A549 (cell line): ENCODE measurements around the gene MANSC4. TPM values are rescaled to one million over a fixed set of nuclear protein-coding genes. Genes with fewer than 3 reads are reported as not detected.
A peak's percentile ranks its signal among the peaks of the same experiment; 100 is the strongest.

ENCODE experiments used
- ATAC-seq, 2 experiments: fragments of 200-7000 bp in 1 of 2; fragments of >200 bp in 1 of 2; cut with Nextera tagmentation in 1 of 2; cut with Tn5 transposase in 1 of 2; 3 replicates each; pipeline versions ENCODE4 v1.8.0 to v1.9.1; 2018 to 2020; ENCODE audit warnings: mild to moderate bottlenecking in 1 of 2, moderate library complexity in 1 of 2
- CTCF ChIA-PET: fragments of 300-600 bp; sonication (Branson Sonifier 250); formaldehyde crosslinking; extraction: SDS; loops from one replicate; lab custom pipeline; 2021; ENCODE audit warnings: antibody characterized with exemption, inconsistent platforms; lab: Yijun Ruan, JAX
- POLR2A ChIA-PET: fragments of 350-600 bp; formaldehyde crosslinking; extraction: SDS; loops from one replicate; lab custom pipeline; 2021; ENCODE audit warnings: antibody characterized with exemption, inconsistent platforms; lab: Yijun Ruan, JAX
- DNase-seq, 2 experiments: peaks; one replicate each; pipeline versions ENCODE4 v3.0.0 to v3.0.0-alpha.2; 2011 to 2016; ENCODE audit warnings: low read depth in 1 of 2, low spot score in 1 of 2
- FAIRE-seq: peaks from 2 replicates; lab custom pipeline; 2011; peaks lifted over from hg19 to GRCh38; lab: Jason Lieb, UNC
- H3K27ac ChIP-seq, 2 experiments: fragments of >200 bp; sonication (Bioruptor Twin); formaldehyde crosslinking; 3 replicates each; pipeline ENCODE4 v1.5.1; 2016 to 2017
- H3K4me1 ChIP-seq: fragments of >200 bp; sonication (Bioruptor Twin); formaldehyde crosslinking; 3 replicates; pipeline ENCODE4 v1.6.1; 2016
- H3K4me2 ChIP-seq: fragments of >200 bp; sonication (Bioruptor Twin); formaldehyde crosslinking; 3 replicates; pipeline ENCODE4 v1.6.1; 2016
- H3K4me3 ChIP-seq: fragments of >200 bp; sonication (Bioruptor Twin); formaldehyde crosslinking; 3 replicates; pipeline ENCODE4 v1.5.1; 2016
- H3K9me3 ChIP-seq: fragments of >200 bp; sonication (Bioruptor Twin); formaldehyde crosslinking; 3 replicates; pipeline ENCODE4 v1.6.1; 2016
- E2F6 ChIP-seq: IDR thresholded peaks from 2 replicates; pipeline ENCODE4 v1.6.1; 2012; ENCODE audit warnings: low read depth, borderline replicate concordance
- FOSB ChIP-seq: fragments of 250-450 bp; sonication (Bioruptor Pico); IDR thresholded peaks from 2 replicates; pipeline ENCODE4 v1.5.0; 2020; ENCODE audit warnings: mild to moderate bottlenecking, moderate library complexity
- FOSL2 ChIP-seq, 2 experiments: fragments of 450-650 bp in 1 of 2; fragments of >200 bp in 1 of 2; sonication (Bioruptor Twin) in 1 of 2; formaldehyde crosslinking; IDR thresholded peaks; 2 replicates each; pipeline versions ENCODE4 v1.5.0 to v1.6.1; 2016 to 2020; ENCODE audit warnings: mild to moderate bottlenecking in 1 of 2, moderate library complexity in 1 of 2
- GATA3 ChIP-seq: IDR thresholded peaks from 2 replicates; pipeline ENCODE4 v1.6.1; 2012; ENCODE audit warnings: borderline replicate concordance
- HEYL ChIP-seq: fragments of 250-450 bp; sonication (Bioruptor Pico); IDR thresholded peaks from 2 replicates; pipeline ENCODE4 v1.8.0; 2021; ENCODE audit warnings: mild to moderate bottlenecking, moderate library complexity
- HMGXB4 ChIP-seq: fragments of 250-450 bp; sonication (Bioruptor Pico); IDR thresholded peaks from 2 replicates; pipeline ENCODE4 v1.5.0; 2021; ENCODE audit warnings: mild to moderate bottlenecking, moderate library complexity, borderline replicate concordance
- HOXA7 ChIP-seq: fragments of 250-450 bp; sonication (Bioruptor Pico); IDR thresholded peaks from 2 replicates; pipeline ENCODE4 v1.5.0; 2020; ENCODE audit warnings: mild to moderate bottlenecking, moderate library complexity
- HOXB5 ChIP-seq: fragments of 250-450 bp; sonication (Bioruptor Pico); IDR thresholded peaks from 2 replicates; pipeline ENCODE4 v1.5.0; 2020; ENCODE audit warnings: mild to moderate bottlenecking, moderate library complexity
- KDM1A ChIP-seq: fragments of 200-600 bp; sonication (generic); IDR thresholded peaks from 2 replicates; pipeline ENCODE4 v1.6.1; 2016; ENCODE audit warnings: low read depth, mild to moderate bottlenecking
- MAZ ChIP-seq: fragments of 150-350 bp; IDR thresholded peaks from 2 replicates; pipeline ENCODE4 v1.6.1; 2014; ENCODE audit warnings: antibody characterized with exemption, low read depth, low read length, borderline replicate concordance
- NFE2L2 ChIP-seq: fragments of 150-350 bp; conservative IDR thresholded peaks from 2 replicates; pipeline ENCODE4 v1.6.1; 2014; ENCODE audit warnings: low read length
- PBX3 ChIP-seq: IDR thresholded peaks from 2 replicates; pipeline ENCODE4 v1.6.1; 2012
- REST ChIP-seq: fragments of 200-600 bp; sonication (generic); IDR thresholded peaks from 2 replicates; pipeline ENCODE4 v1.6.1; 2016; ENCODE audit warnings: antibody characterized with exemption, mild to moderate bottlenecking, moderate library complexity
- RFX5 ChIP-seq: fragments of 450-650 bp; IDR thresholded peaks from 2 replicates; pipeline ENCODE4 v1.7.1; 2014; ENCODE audit warnings: antibody characterized with exemption, mild to moderate bottlenecking, moderate library complexity
- TFCP2L1 ChIP-seq: fragments of 250-450 bp; sonication (Bioruptor Pico); IDR thresholded peaks from 2 replicates; pipeline ENCODE4 v1.5.0; 2021; ENCODE audit warnings: mild to moderate bottlenecking
- USF2 ChIP-seq: fragments of 450-650 bp; IDR thresholded peaks from 2 replicates; pipeline ENCODE4 v1.6.1; 2014; ENCODE audit warnings: antibody characterized with exemption
- WGBS: methylation state at CpG from one replicate; pipeline ENCODE4 v1.1.6; 2017; ENCODE audit errors: missing lambda C conversion rate; 5-methylcytosine and 5-hydroxymethylcytosine counted together
- polyA plus RNA-seq, 4 experiments: library from polyadenylated mRNA; depleted of rRNA in 3 of 4; stranded (reverse); fragments of >200 nt; fragmentation: RNase III in 1 of 4; extraction: RNeasy Plus Mini Kit Qiagen cat#74134 plus additional on column Dnase treatment in 1 of 4; gene quantifications; 2 replicates in 3 of 4; 3 replicates in 1 of 4; pipeline ENCODE4 v1.2.3, GENCODE V29; 2011 to 2017

Gene MANSC4
- polyA plus RNA-seq, 2 of the 4 experiments (the other 2 are of a cell fraction): 0.09 to 0.12 TPM

GRCh38 chr12:27756670-27757195, 23.3 kb downstream of the MANSC4 start:
- no peak overlapping the region for H3K4me2 ChIP-seq
- peak overlapping the region in 1 of 2 experiments; percentile 48; a peak in 3 of 6 replicates for H3K27ac ChIP-seq
- no peak for FAIRE-seq
- H3K4me1 ChIP-seq: peaks cover 16% of the 10 kb centered on the region
- ChIA-PET POLR2A (no interaction called here), CTCF (interaction anchor here (1.2 kb wide), 1 partner anchor 24 kb away, joined by 3 read pairs; no protein-coding TSS in a partner anchor)
- no peaks in the 10 kb centered on the region for H3K9me3 ChIP-seq
- ATAC-seq: no peak
- 90% methylated on average over 7 of the region's 7 CpGs for WGBS
- no peak overlapping the region for H3K4me3 ChIP-seq
- TF ChIP-seq E2F6: no peak
- TF ChIP-seq FOSL2 (IDR thresholded peaks at IDR 0.05): no peak
- no peak for TF ChIP-seq FOSL2 (CRISPR knock-in tag; IDR thresholded peaks at IDR 0.05)
- no peak for TF ChIP-seq FOSB (CRISPR knock-in tag)
- no peak for TF ChIP-seq PBX3
- TF ChIP-seq HOXB5 (CRISPR knock-in tag): no peak
- TF ChIP-seq HOXA7 (CRISPR knock-in tag): no peak
- no peak for TF ChIP-seq KDM1A
- no peak for TF ChIP-seq RFX5
- TF ChIP-seq USF2: no peak
- no peak for TF ChIP-seq MAZ
- no peak for TF ChIP-seq HMGXB4 (CRISPR knock-in tag)
- TF ChIP-seq GATA3: no peak
- TF ChIP-seq REST: no peak
- DNase-seq: no peak

GRCh38 chr12:27754795-27755194, 25.2 kb downstream of the MANSC4 start:
- ATAC-seq (no peak), FAIRE-seq (no peak), DNase-seq (no peak)
- no peak overlapping the region for H3K4me3 ChIP-seq
- ChIA-PET CTCF (interaction anchor here (0.9 to 1.4 kb wide), 3 partner anchors 16 to 186 kb away, joined by 3 to 7 read pairs (median 3); no protein-coding TSS in a partner anchor), POLR2A (no interaction called here)
- H3K27ac ChIP-seq: no peak overlapping the region
- peaks cover 31% of the 10 kb centered on the region for H3K4me1 ChIP-seq
- H3K4me2 ChIP-seq: no peak overlapping the region
- no peak for TF ChIP-seq RFX5
- TF ChIP-seq MAZ: no peak
- TF ChIP-seq FOSL2 (IDR thresholded peaks at IDR 0.05): no peak
- no peak for TF ChIP-seq FOSL2 (CRISPR knock-in tag; IDR thresholded peaks at IDR 0.05)
- TF ChIP-seq TFCP2L1 (CRISPR knock-in tag): no peak
- no peak for TF ChIP-seq KDM1A
- no peak for TF ChIP-seq HOXB5 (CRISPR knock-in tag)
- TF ChIP-seq NFE2L2: no peak
- no peak for TF ChIP-seq HEYL (CRISPR knock-in tag)
- 88% methylated on average over 3 of the region's 3 CpGs for WGBS
- no peaks in the 10 kb centered on the region for H3K9me3 ChIP-seq
